Stimulated activated CD8-positive, alpha-beta memory T cell treated with anti-CD3 and anti-CD28 coated beads, Interleukin-12 subunit alpha, Interleukin-12 subunit beta, amount 100 ng/mL, for 24 hours (primary cell): ENCODE measurements around the gene MBP.
A peak's percentile ranks its signal among the peaks of the same experiment; 100 is the strongest.

Experiments
- DNase-seq: peaks from one replicate; pipeline ENCODE4 v3.0.0-alpha.2; 2020; ENCODE audit errors: extremely low read depth

The MBP gene

GRCh38 chr18:77114415-77115191, 18.0 kb downstream of the MBP start:
- no peak for DNase-seq

GRCh38 chr18:77114152-77114414, 18.5 kb downstream of the MBP start:
- DNase-seq: no peak

GRCh38 chr18:77113361-77114151, 19.0 kb downstream of the MBP start:
- no peak for DNase-seq

GRCh38 chr18:77112747-77113092, 19.9 kb downstream of the MBP start:
- DNase-seq: no peak

GRCh38 chr18:77111951-77112746, 20.4 kb downstream of the MBP start:
- no peak for DNase-seq

GRCh38 chr18:77111449-77111848, 21.1 kb downstream of the MBP start:
- no peak for DNase-seq

GRCh38 chr18:77110936-77111335, 21.6 kb downstream of the MBP start:
- no peak for DNase-seq

GRCh38 chr18:77110400-77110799, 22.2 kb downstream of the MBP start:
- DNase-seq: no peak

- no peak for DNase-seq
These were observed 22.9 kb downstream of the MBP start for GRCh38 chr18:77109648-77110019.

GRCh38 chr18:77108821-77109647, 23.5 kb downstream of the MBP start:
- DNase-seq: no peak

GRCh38 chr18:77108001-77108692, 24.4 kb downstream of the MBP start:
- DNase-seq: no peak

- DNase-seq: no peak
These were observed 25.3 kb downstream of the MBP start for GRCh38 chr18:77107292-77107691.

- DNase-seq: peak; percentile 42
These were observed 26.3 kb downstream of the MBP start for GRCh38 chr18:77106331-77106730.

GRCh38 chr18:77105680-77106079, 26.9 kb downstream of the MBP start:
- DNase-seq: no peak

GRCh38 chr18:77105028-77105427, 27.6 kb downstream of the MBP start:
- DNase-seq: no peak

- DNase-seq: no peak
These were observed 28.5 kb downstream of the MBP start for GRCh38 chr18:77103991-77104531.

- DNase-seq: no peak
These were observed 29.3 kb downstream of the MBP start for GRCh38 chr18:77103187-77103850.

GRCh38 chr18:77102259-77103040, 30.1 kb downstream of the MBP start:
- DNase-seq: no peak

GRCh38 chr18:77101410-77102258, 30.9 kb downstream of the MBP start:
- DNase-seq: peak; percentile 41
